Panc1 (cell line): ENCODE data around the gene RABGGTA. TPM values are rescaled to one million over a fixed set of nuclear protein-coding genes. Genes with fewer than 3 reads are reported as not detected.

Experiments used
- ATAC-seq: fragments of 200-7000 bp; cut with Tn5 transposase; 2 replicates; pipeline ENCODE4 v1.9.1; 2020; ENCODE audit warnings: mild to moderate bottlenecking, moderate library complexity
- BruUV-seq: library from RNA; stranded (reverse); fragments of 400-500 nt; replicated peaks from 2 replicates; lab custom pipeline; 2021; lab: Mats Ljungman, UMichigan
- CTCF ChIA-PET: fragments of 300-600 bp; sonication (Branson Sonifier 250); formaldehyde crosslinking; loops from one replicate; lab custom pipeline; 2022; ENCODE audit warnings: antibody characterized with exemption; lab: Charles Lee
- POLR2A ChIA-PET: fragments of 300-600 bp; sonication (Branson Sonifier 250); formaldehyde crosslinking; loops from one replicate; lab custom pipeline; 2022; ENCODE audit warnings: antibody characterized with exemption; lab: Charles Lee
- DNase-seq: peaks from one replicate; pipeline ENCODE4 v3.0.0-alpha.2; 2010; ENCODE audit warnings: low read depth, low spot score
- H3K27ac ChIP-seq: 2 replicates; pipeline ENCODE4 v1.5.1; 2011; ENCODE audit warnings: mild to moderate bottlenecking, low read length, inconsistent platforms
- H3K27me3 ChIP-seq: fragments of 200-500 bp; sonication (Bioruptor generic); 2 replicates; pipeline ENCODE4 v1.6.0; 2014; ENCODE audit warnings: low read length, inconsistent platforms; ENCODE audit not compliant: control insufficient read depth, insufficient read depth
- H3K36me3 ChIP-seq: fragments of 200-500 bp; sonication (Bioruptor generic); 2 replicates; pipeline ENCODE4 v1.5.1; 2014; ENCODE audit warnings: inconsistent platforms, mild to moderate bottlenecking, low read length, moderate library complexity; ENCODE audit not compliant: control insufficient read depth, insufficient read depth
- H3K4me1 ChIP-seq: 2 replicates; pipeline ENCODE4 v1.5.1; 2011; ENCODE audit warnings: inconsistent platforms, mild to moderate bottlenecking, low read length, moderate library complexity; ENCODE audit not compliant: control insufficient read depth, insufficient read depth
- H3K4me3 ChIP-seq, 2 experiments: 2 replicates each; pipeline ENCODE4 v1.5.1; 2011 to 2012; ENCODE audit warnings: low read depth in 2 of 2, low read length in 2 of 2, mild to moderate bottlenecking in 2 of 2, inconsistent platforms in 1 of 2, moderate library complexity in 1 of 2
- H3K9me3 ChIP-seq: fragments of 200-500 bp; sonication (Bioruptor generic); 2 replicates; pipeline ENCODE4 v1.5.1; 2014; ENCODE audit warnings: low read depth, mild to moderate bottlenecking, inconsistent platforms, low read length, moderate library complexity; ENCODE audit not compliant: control insufficient read depth, insufficient read depth
- CTCF ChIP-seq: fragments of 450-650 bp; IDR thresholded peaks from 2 replicates; pipeline ENCODE4 v1.5.1; 2017; ENCODE audit warnings: mild to moderate bottlenecking
- POLR2AphosphoS5 ChIP-seq: IDR thresholded peaks from 2 replicates; pipeline ENCODE4 v1.6.1; 2012; ENCODE audit warnings: mild to moderate bottlenecking, low read depth, low read length, moderate library complexity
- REST ChIP-seq, 2 experiments: IDR thresholded peaks; 2 replicates each; pipeline ENCODE4 v1.6.1; 2011 to 2012; ENCODE audit warnings: low read depth in 2 of 2, control low read depth in 1 of 2, low read length in 1 of 2, mild to moderate bottlenecking in 1 of 2, moderate library complexity in 1 of 2; ENCODE audit not compliant: insufficient read depth in 1 of 2
- SIN3A ChIP-seq: IDR thresholded peaks from 2 replicates; pipeline ENCODE4 v1.6.1; 2012; ENCODE audit warnings: low read depth, mild to moderate bottlenecking, low read length, moderate library complexity, borderline replicate concordance; ENCODE audit not compliant: insufficient read depth
- TCF7L2 ChIP-seq: IDR thresholded peaks from 2 replicates; pipeline ENCODE4 v1.6.1; 2011; ENCODE audit warnings: mild to moderate bottlenecking, low read depth, low read length, inconsistent platforms
- in situ Hi-C: cut with HindIII; loops from 2 replicates; pipeline ENCODE4 v1.10.0; 2016; ENCODE audit warnings: low sequenced_read_pairs, low pct_unique_long_range_greater_than_20kb
- intact Hi-C: fragments of 100-400 bp; cut with micrococcal nuclease; formaldehyde crosslinking; loops from one replicate; pipeline ENCODE4 v1.10.0; 2022; ENCODE audit not compliant: unreplicated experiment
- total RNA-seq: library from RNA; stranded (reverse); gene quantifications from one replicate; pipeline ENCODE4 v1.2.1, GENCODE V29; 2021; ENCODE audit not compliant: unreplicated experiment

Gene RABGGTA
- total RNA-seq, 1 experiment from 2014 or later = 30.9 TPM

- intact Hi-C loops = no loop called here
- CTCF ChIA-PET = no interaction called here
- in situ Hi-C loops = no loop called here
Observed at GRCh38 chr14:24312736-24313507, 41.5 kb upstream of the RABGGTA start.

More at GRCh38 chr14:24312736-24313507, 41.5 kb upstream of the RABGGTA start:
- Histone ChIP-seq H3K36me3 (no peaks in the 10 kb centered on the region), H3K4me3 (no peak overlapping the region), H3K9me3 (no peaks in the 10 kb centered on the region), H3K27ac (no peak overlapping the region), H3K27me3 (no peaks in the 10 kb centered on the region), H3K4me1 (no peaks in the 10 kb centered on the region)
- ATAC-seq (no peak), DNase-seq (no peak)
- no peak for TF ChIP-seq CTCF
- TF ChIP-seq POLR2AphosphoS5 = no peak
- TF ChIP-seq SIN3A = no peak
- TF ChIP-seq TCF7L2 = no peak
- no peak for TF ChIP-seq REST (IDR thresholded peaks at IDR 0.05; ENCODE audit: insufficient read depth in 1 of 2, low read depth in 2 of 2, low read length in 1 of 2)
- POLR2A ChIA-PET = no interaction called here
- TSS peak; percentile 47 for BruUV-seq
